NOMO-1 treated with DMSO at 0.1 percent for 48 hours (cell line): ENCODE measurements around the gene FAM24A.

ENCODE experiments used
- DNase-seq: peaks from one replicate; lab custom pipeline; 2025; ENCODE audit not compliant: unreplicated experiment; lab: John Stamatoyannopoulos, UW

The FAM24A gene

DNA sequence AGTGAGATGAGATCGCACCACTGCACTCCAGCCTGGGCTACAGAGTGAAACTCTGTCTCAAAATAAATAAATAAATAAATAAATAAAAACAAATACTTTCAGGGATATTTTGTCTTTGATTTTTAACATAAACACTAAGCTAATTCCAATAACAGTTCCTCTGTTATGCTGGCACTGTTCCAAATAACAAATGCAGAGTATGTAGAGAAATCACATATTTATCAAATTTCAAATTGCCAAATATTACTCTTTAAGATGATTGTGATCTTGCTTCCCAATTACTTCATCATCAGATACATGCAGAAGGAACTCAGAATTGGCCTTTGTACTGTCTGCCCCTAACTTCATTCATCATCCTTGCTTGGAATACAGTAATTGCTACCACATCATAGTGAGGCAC, 19.7 kb downstream of the FAM24A start:
- no peak for DNase-seq

GRCh38 chr10:122931088-122931906, 20.9 kb downstream of the FAM24A start:
- DNase-seq: no peak

DNA sequence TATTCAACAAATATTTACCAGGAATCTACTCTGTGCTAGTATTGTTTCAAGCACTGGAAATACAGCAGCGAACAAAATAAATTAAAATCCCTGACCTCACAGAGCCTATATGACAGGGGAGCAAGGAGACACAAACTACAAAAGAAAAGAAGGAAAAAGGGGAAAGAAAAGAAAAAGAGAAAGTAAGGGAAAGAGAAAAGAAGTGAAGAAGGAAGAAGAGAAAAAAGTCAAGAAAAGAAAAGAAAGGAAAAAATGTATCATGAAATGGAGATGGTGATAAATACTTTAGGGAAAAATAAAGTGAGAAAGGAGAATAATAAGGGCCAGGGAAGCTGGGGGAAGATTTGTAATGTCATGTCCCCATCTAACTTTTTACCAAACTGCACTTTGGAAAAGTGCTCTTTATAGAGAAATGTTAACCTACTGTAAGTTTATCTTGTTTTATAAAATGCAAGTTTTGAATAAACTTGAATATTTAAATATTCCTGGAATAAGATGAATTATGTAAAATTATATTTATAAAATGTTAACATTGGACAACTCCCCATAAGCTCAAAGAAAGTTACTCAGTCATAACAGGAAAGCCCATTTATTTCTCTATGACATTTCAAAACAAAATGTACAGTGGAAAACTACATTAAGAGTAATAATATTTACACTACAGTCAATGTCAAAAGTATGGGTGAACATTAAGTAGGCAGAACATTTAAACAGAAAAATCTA, 28.9 kb downstream of the FAM24A start:
- DNase-seq: no peak

- DNase-seq: no peak
These were observed 29.6 kb downstream of the FAM24A start for GRCh38 chr10:122939856-122940543.

GRCh38 chr10:122949296-122949695, 38.9 kb downstream of the FAM24A start:
- DNase-seq: no peak

DNA sequence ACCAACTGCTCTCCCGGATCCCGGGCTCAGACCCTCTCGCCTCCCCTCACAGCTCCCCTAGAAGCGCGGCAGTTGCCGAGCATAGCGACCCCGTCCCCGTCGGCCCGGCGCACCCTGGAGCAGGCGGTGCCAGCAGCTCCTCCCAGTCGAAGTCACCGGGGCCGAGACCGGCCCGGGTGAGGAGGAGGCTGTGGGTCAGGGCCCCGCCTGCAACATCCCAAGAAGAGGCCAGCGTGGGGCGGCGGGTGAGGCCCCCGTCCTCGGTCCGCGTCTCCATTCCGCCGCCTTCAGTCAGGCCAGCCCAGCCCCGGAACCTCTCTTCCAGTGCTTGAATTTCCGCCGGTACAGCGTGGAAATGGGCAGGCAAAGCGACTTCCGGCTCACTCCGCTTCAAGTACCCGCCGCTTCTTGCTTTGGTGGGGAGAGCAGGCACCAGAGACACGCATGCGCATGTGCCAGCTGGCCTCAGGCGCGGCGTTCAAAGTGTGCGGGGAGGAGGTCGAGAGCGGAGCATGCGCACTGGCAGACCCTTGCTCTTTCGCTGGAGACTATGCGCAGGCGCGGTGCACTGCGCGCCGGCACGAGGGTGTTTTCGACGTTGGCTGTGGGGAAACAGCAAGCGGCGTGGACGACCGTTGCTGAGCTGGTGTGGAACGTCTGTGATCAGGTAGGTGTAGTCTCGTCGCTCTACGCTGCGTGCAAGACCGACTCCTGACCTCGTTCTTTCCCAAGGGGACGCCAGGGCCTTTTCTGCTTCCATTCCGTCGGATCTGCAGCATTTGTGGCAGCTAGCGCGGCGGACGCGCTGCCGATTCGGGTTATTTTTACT, 43.7 kb downstream of the FAM24A start, which contains the start of gene C10orf88:
TSS of gene C10orf88 (minus strand) at position 326 of the 829 bp plus-strand sequence. CDS start at position 277, 49 bp downstream.
- DNase-seq: peak; percentile 98

- no peak for DNase-seq
These were observed 44.3 kb downstream of the FAM24A start for GRCh38 chr10:122954731-122955050.

DNA sequence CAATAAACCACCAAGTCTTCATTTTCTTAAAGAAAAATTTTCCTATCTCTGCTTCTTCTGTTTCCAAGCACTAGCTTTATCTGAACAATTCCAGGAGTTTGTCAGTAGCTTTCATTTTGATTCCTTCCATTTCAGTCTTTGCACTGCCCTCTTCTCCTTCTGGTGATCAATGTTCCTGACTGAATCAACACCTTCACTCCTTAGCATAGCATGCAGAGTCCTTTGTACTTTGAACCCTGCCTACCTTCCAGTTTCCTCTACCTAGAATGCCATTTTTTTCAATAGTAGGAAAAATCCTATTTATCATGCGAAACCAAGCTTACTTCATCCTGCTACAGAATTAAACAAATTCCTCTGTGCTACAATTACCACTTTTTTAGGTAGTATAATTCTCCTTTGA, 45.5 kb downstream of the FAM24A start:
- DNase-seq: no peak

GRCh38 chr10:122957474-122957873, 47.1 kb downstream of the FAM24A start:
- DNase-seq: no peak

GRCh38 chr10:122962405-122962804, 52.0 kb downstream of the FAM24A start:
- DNase-seq: no peak
